Osteoblast (primary cell): ENCODE data around the gene ABCG1. TPM values are rescaled to one million over a fixed set of nuclear protein-coding genes. Genes with fewer than 3 reads are reported as not detected.

Experiments used
- DNase-seq: peaks from one replicate; pipeline ENCODE4 v3.0.0; 2011; ENCODE audit warnings: low spot score, mixed read lengths; ENCODE audit not compliant: insufficient read length; ENCODE audit errors: missing footprints
- H2AFZ ChIP-seq: 2 replicates; pipeline ENCODE4 v1.6.0; 2011; ENCODE audit warnings: mild to moderate bottlenecking, low read length
- H3K27ac ChIP-seq: 2 replicates; pipeline ENCODE4 v1.5.1; 2011; ENCODE audit warnings: mild to moderate bottlenecking, low read depth, low read length, moderate library complexity
- H3K27me3 ChIP-seq: 2 replicates; pipeline ENCODE4 v1.6.0; 2012; ENCODE audit warnings: mild to moderate bottlenecking, control low read depth, inconsistent platforms, low read length, moderate library complexity; ENCODE audit not compliant: insufficient read depth
- H3K36me3 ChIP-seq: 2 replicates; pipeline ENCODE4 v1.5.1; 2011; ENCODE audit warnings: mild to moderate bottlenecking, low read length, control low read depth, moderate library complexity; ENCODE audit not compliant: insufficient read depth
- H3K4me1 ChIP-seq: 2 replicates; pipeline ENCODE4 v1.5.1; 2011; ENCODE audit warnings: mild to moderate bottlenecking, low read length, control low read depth, moderate library complexity; ENCODE audit not compliant: insufficient read depth
- H3K4me2 ChIP-seq: 2 replicates; pipeline ENCODE4 v1.6.0; 2011; ENCODE audit warnings: mild to moderate bottlenecking, low read length; ENCODE audit not compliant: insufficient read depth
- H3K4me3 ChIP-seq: fragments of 200-600 bp; sonication (generic); 3 replicates; pipeline ENCODE4 v1.5.1; 2012; ENCODE audit warnings: mild to moderate bottlenecking, low read length, inconsistent platforms; ENCODE audit not compliant: insufficient read depth
- H3K79me2 ChIP-seq: 2 replicates; pipeline ENCODE4 v1.6.0; 2012; ENCODE audit warnings: mild to moderate bottlenecking, low read length, control low read depth, inconsistent platforms; ENCODE audit not compliant: insufficient read depth
- H3K9me3 ChIP-seq: 2 replicates; pipeline ENCODE4 v1.5.1; 2011; ENCODE audit warnings: low read depth, low read length, control low read depth
- H4K20me1 ChIP-seq: 2 replicates; pipeline ENCODE4 v1.6.0; 2012; ENCODE audit warnings: mild to moderate bottlenecking, low read length, control low read depth; ENCODE audit not compliant: insufficient read depth
- CTCF ChIP-seq: IDR thresholded peaks from 2 replicates; pipeline ENCODE4 v1.5.1; 2011; ENCODE audit warnings: mild to moderate bottlenecking, low read depth, low read length, moderate library complexity; ENCODE audit errors: extremely low read depth
- total RNA-seq: library from RNA; depleted of rRNA; stranded (reverse); fragments of >200 nt; gene quantifications from 2 replicates; pipeline ENCODE4 v1.2.3, GENCODE V29; 2012

ABCG1 gene
- total RNA-seq, 1 donor: 0.72 TPM

- peak; percentile 66 for TF ChIP-seq CTCF
- H4K20me1 ChIP-seq: no peaks in the 10 kb centered on the region
- H3K27me3 ChIP-seq: no peaks in the 10 kb centered on the region
- DNase-seq: peak; percentile 91
- H3K4me1 ChIP-seq: no peaks in the 10 kb centered on the region
- no peaks in the 10 kb centered on the region for H3K79me2 ChIP-seq
- no peaks in the 10 kb centered on the region for H3K9me3 ChIP-seq
- no peak overlapping the region for H3K27ac ChIP-seq
- H2AFZ ChIP-seq: no peak overlapping the region
- H3K36me3 ChIP-seq: no peaks in the 10 kb centered on the region
- no peak overlapping the region for H3K4me3 ChIP-seq
- H3K4me2 ChIP-seq: no peak overlapping the region
These were observed 90.8 kb downstream of the ABCG1 start for GRCh38 chr21:42309753-42310213.

GRCh38 chr21:42310411-42311001 lies 91.6 kb downstream of the ABCG1 start:
- Histone ChIP-seq H3K27me3 (no peaks in the 10 kb centered on the region), H3K4me3 (no peak overlapping the region), H4K20me1 (no peaks in the 10 kb centered on the region), H3K9me3 (no peaks in the 10 kb centered on the region), H2AFZ (no peak overlapping the region), H3K4me2 (no peak overlapping the region), H3K27ac (no peak overlapping the region), H3K36me3 (no peaks in the 10 kb centered on the region), H3K79me2 (no peaks in the 10 kb centered on the region), H3K4me1 (no peaks in the 10 kb centered on the region)
- TF ChIP-seq CTCF: no peak
- DNase-seq: peak; percentile 48

- no peaks in the 10 kb centered on the region for H3K27me3 ChIP-seq
- no peaks in the 10 kb centered on the region for H4K20me1 ChIP-seq
- no peaks in the 10 kb centered on the region for H3K4me1 ChIP-seq
- DNase-seq: no peak
- H3K4me2 ChIP-seq: no peak overlapping the region
- H3K4me3 ChIP-seq: no peak overlapping the region
- no peak for TF ChIP-seq CTCF
- no peaks in the 10 kb centered on the region for H3K9me3 ChIP-seq
- no peak overlapping the region for H2AFZ ChIP-seq
- no peaks in the 10 kb centered on the region for H3K36me3 ChIP-seq
- H3K79me2 ChIP-seq: no peaks in the 10 kb centered on the region
- H3K27ac ChIP-seq: no peak overlapping the region
These were observed 92.2 kb downstream of the ABCG1 start for GRCh38 chr21:42311160-42311559.

- H3K27ac ChIP-seq: no peak overlapping the region
- no peaks in the 10 kb centered on the region for H3K4me1 ChIP-seq
- H3K4me3 ChIP-seq: no peak overlapping the region
- no peak overlapping the region for H3K4me2 ChIP-seq
- H3K27me3 ChIP-seq: no peaks in the 10 kb centered on the region
- H3K36me3 ChIP-seq: no peaks in the 10 kb centered on the region
- peak; percentile 62 for DNase-seq
- no peaks in the 10 kb centered on the region for H3K9me3 ChIP-seq
- TF ChIP-seq CTCF: no peak
- H4K20me1 ChIP-seq: no peaks in the 10 kb centered on the region
- H3K79me2 ChIP-seq: no peaks in the 10 kb centered on the region
- H2AFZ ChIP-seq: no peak overlapping the region
These were observed 93.1 kb downstream of the ABCG1 start for GRCh38 chr21:42311816-42312625.
